Glutamatergic neuron (in vitro differentiated cells): Measurements from ENCODE around the gene PAK3. TPM values are rescaled to one million over a fixed set of nuclear protein-coding genes. Genes with fewer than 3 reads are reported as not detected.

Experiments
- DNase-seq: peaks from one replicate; pipeline ENCODE4 v3.0.0; 2022
- H3K27ac Mint-ChIP-seq: one replicate; pipeline ENCODE4 v1.8.0; 2020; ENCODE audit warnings: mild to moderate bottlenecking, mixed read lengths, inconsistent platforms; ENCODE audit not compliant: unreplicated experiment
- H3K27me3 Mint-ChIP-seq: one replicate; pipeline ENCODE4 v1.8.0; 2020; ENCODE audit warnings: mild to moderate bottlenecking, moderate library complexity, mixed read lengths, inconsistent platforms; ENCODE audit not compliant: unreplicated experiment
- H3K36me3 Mint-ChIP-seq: one replicate; pipeline ENCODE4 v1.8.0; 2020; ENCODE audit warnings: mild to moderate bottlenecking, mixed read lengths, inconsistent platforms; ENCODE audit not compliant: unreplicated experiment
- H3K4me1 Mint-ChIP-seq: one replicate; pipeline ENCODE4 v1.8.0; 2020; ENCODE audit warnings: mild to moderate bottlenecking, low read depth, mixed read lengths, inconsistent platforms; ENCODE audit not compliant: unreplicated experiment
- H3K4me3 Mint-ChIP-seq: one replicate; pipeline ENCODE4 v1.8.0; 2020; ENCODE audit warnings: mild to moderate bottlenecking, mixed read lengths, inconsistent platforms; ENCODE audit not compliant: unreplicated experiment
- H3K9me3 Mint-ChIP-seq: one replicate; pipeline ENCODE4 v1.8.0; 2020; ENCODE audit warnings: mild to moderate bottlenecking, moderate library complexity, mixed read lengths, inconsistent platforms; ENCODE audit not compliant: unreplicated experiment
- CTCF ChIP-seq: fragments of 200-600 bp; sonication (generic); IDR thresholded peaks from one replicate; pipeline ENCODE4 v1.5.0; 2021; ENCODE audit not compliant: partially characterized antibody, unreplicated experiment
- total RNA-seq: library from RNA; stranded (reverse); fragmentation: NEBNext Ultra II Directional; extraction: Animal tissue kit (Norgen Biotek cat#: 25700); gene quantifications from one replicate; pipeline ENCODE4 v1.2.1, GENCODE V29; 2021; ENCODE audit not compliant: unreplicated experiment

Gene PAK3
- total RNA-seq, 1 donor from 2014 or later = 31.5 TPM

GRCh38 chrX:111124418-111124817 is 28.4 kb downstream of the PAK3 start:
- no peaks in the 10 kb centered on the region for H3K9me3 Mint-ChIP-seq
- no peaks in the 10 kb centered on the region for H3K4me1 Mint-ChIP-seq
- no peaks in the 10 kb centered on the region for H3K36me3 Mint-ChIP-seq
- no peak for DNase-seq
- no peak overlapping the region for H3K27ac Mint-ChIP-seq
- no peaks in the 10 kb centered on the region for H3K27me3 Mint-ChIP-seq
- TF ChIP-seq CTCF = no peak
- H3K4me3 Mint-ChIP-seq = no peak overlapping the region

- no peak overlapping the region for H3K27ac Mint-ChIP-seq
- no peak for DNase-seq
- no peaks in the 10 kb centered on the region for H3K36me3 Mint-ChIP-seq
- H3K27me3 Mint-ChIP-seq = no peaks in the 10 kb centered on the region
- H3K4me3 Mint-ChIP-seq = no peak overlapping the region
- H3K4me1 Mint-ChIP-seq = peaks cover 2% of the 10 kb centered on the region
- no peak for TF ChIP-seq CTCF
- no peaks in the 10 kb centered on the region for H3K9me3 Mint-ChIP-seq
Measured at GRCh38 chrX:111127038-111127437, 31.0 kb downstream of the PAK3 start.

GRCh38 chrX:111129921-111130320 is 33.9 kb downstream of the PAK3 start:
- DNase-seq = no peak
- no peaks in the 10 kb centered on the region for H3K27me3 Mint-ChIP-seq
- H3K4me3 Mint-ChIP-seq = no peak overlapping the region
- H3K36me3 Mint-ChIP-seq = no peaks in the 10 kb centered on the region
- no peak overlapping the region for H3K27ac Mint-ChIP-seq
- no peak for TF ChIP-seq CTCF
- H3K9me3 Mint-ChIP-seq = peaks cover 3% of the 10 kb centered on the region
- peaks cover 2% of the 10 kb centered on the region for H3K4me1 Mint-ChIP-seq

GRCh38 chrX:111131572-111131971 is 35.6 kb downstream of the PAK3 start:
- Mint-ChIP-seq H3K9me3 (peaks cover 3% of the 10 kb centered on the region), H3K4me1 (peaks cover 2% of the 10 kb centered on the region), H3K27ac (no peak overlapping the region), H3K36me3 (no peaks in the 10 kb centered on the region), H3K27me3 (no peaks in the 10 kb centered on the region), H3K4me3 (no peak overlapping the region)
- DNase-seq = no peak
- no peak for TF ChIP-seq CTCF

- Mint-ChIP-seq H3K9me3 (peaks cover 3% of the 10 kb centered on the region), H3K4me1 (peaks cover 2% of the 10 kb centered on the region), H3K27ac (no peak overlapping the region), H3K27me3 (no peaks in the 10 kb centered on the region), H3K36me3 (no peaks in the 10 kb centered on the region), H3K4me3 (no peak overlapping the region)
- TF ChIP-seq CTCF = no peak
- no peak for DNase-seq
Measured at GRCh38 chrX:111133389-111133788, 37.4 kb downstream of the PAK3 start.
